ENCODE results near the gene HTT. TPM values are rescaled to one million over a fixed set of nuclear protein-coding genes. Genes with fewer than 3 reads are reported as not detected.

Gene HTT
- total RNA-seq, 1 experiment from 2014 or later: 66.8 TPM

GRCh38 chr4:3040452-3041191 is 33.9 kb upstream of the HTT start:
- intact Hi-C loops (cut with micrococcal nuclease; ENCODE audit: unreplicated experiment): no loop called here
- Histone ChIP-seq H3K27me3 (replicated peaks; ENCODE audit: insufficient read depth, low read depth, low read length, poor library complexity) (no peaks in the 10 kb centered on the region), H3K36me3 (ENCODE audit: insufficient read depth, low read length, poor library complexity, severe bottlenecking) (no peaks in the 10 kb centered on the region), H3K4me1 (ENCODE audit: insufficient read depth, low read length, poor library complexity, severe bottlenecking) (no peaks in the 10 kb centered on the region), H3K4me3 (ENCODE audit: low read depth, low read length, poor library complexity, severe bottlenecking) (no peak overlapping the region), H3K27ac (ENCODE audit: low read depth, low read length, poor library complexity, severe bottlenecking) (no peak overlapping the region), H3K9me3 (ENCODE audit: low read depth, low read length, poor library complexity, severe bottlenecking) (no peaks in the 10 kb centered on the region)
- ChIA-PET CTCF (no interaction called here), POLR2A (ENCODE audit: low non-redundant PET) (no interaction called here)
- TF ChIP-seq CTCF (conservative IDR thresholded peaks at IDR 0.05; ENCODE audit: low read depth, low read length): no peak
- TF ChIP-seq EZH2 (IDR thresholded peaks at IDR 0.05; ENCODE audit: borderline replicate concordance, low read depth, low read length, poor library complexity, severe bottlenecking): no peak
- no TSS peak for BruUV-seq (replicated peaks)
- DNase-seq (ENCODE audit: low spot score): no peak

GRCh38 chr4:3041192-3042142 is 33.0 kb upstream of the HTT start:
- Histone ChIP-seq H3K27ac (ENCODE audit: low read depth, low read length, poor library complexity, severe bottlenecking) (no peak overlapping the region), H3K9me3 (ENCODE audit: low read depth, low read length, poor library complexity, severe bottlenecking) (no peaks in the 10 kb centered on the region), H3K36me3 (ENCODE audit: insufficient read depth, low read length, poor library complexity, severe bottlenecking) (no peaks in the 10 kb centered on the region), H3K4me1 (ENCODE audit: insufficient read depth, low read length, poor library complexity, severe bottlenecking) (no peaks in the 10 kb centered on the region), H3K27me3 (replicated peaks; ENCODE audit: insufficient read depth, low read depth, low read length, poor library complexity) (no peaks in the 10 kb centered on the region), H3K4me3 (ENCODE audit: low read depth, low read length, poor library complexity, severe bottlenecking) (no peak overlapping the region)
- no peak for DNase-seq (ENCODE audit: low spot score)
- ChIA-PET CTCF (interaction anchor here (0.5 kb wide), 1 partner anchor 277 kb away, joined by 4 read pairs; no protein-coding TSS in a partner anchor), POLR2A (ENCODE audit: low non-redundant PET) (no interaction called here)
- BruUV-seq (replicated peaks): no TSS peak
- intact Hi-C loops (cut with micrococcal nuclease; ENCODE audit: unreplicated experiment): no loop called here
- TF ChIP-seq CTCF (conservative IDR thresholded peaks at IDR 0.05; ENCODE audit: low read depth, low read length) (no peak), EZH2 (IDR thresholded peaks at IDR 0.05; ENCODE audit: borderline replicate concordance, low read depth, low read length, poor library complexity, severe bottlenecking) (no peak)

DNA sequence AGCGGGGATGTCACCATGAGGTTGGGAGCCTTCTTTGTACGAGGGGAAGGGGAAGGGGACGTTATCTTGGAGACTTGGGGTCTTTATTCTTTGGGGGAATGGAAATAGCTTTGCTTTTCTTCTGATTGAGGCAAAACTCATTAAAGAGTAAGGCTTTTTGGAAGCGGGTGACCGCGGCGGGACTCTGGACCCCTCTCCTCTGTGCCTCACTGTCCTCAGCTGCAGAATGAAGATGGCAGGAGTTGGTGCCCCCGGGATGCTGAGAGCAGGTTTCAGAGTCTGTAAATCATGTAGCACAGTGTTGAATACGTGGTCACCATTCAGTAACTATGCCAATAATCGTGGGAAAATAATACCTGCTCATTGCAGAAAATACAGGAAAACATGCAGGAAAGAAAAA is 32.3 kb upstream of the HTT start:
- Histone ChIP-seq H3K4me3 (ENCODE audit: low read depth, low read length, poor library complexity, severe bottlenecking) (no peak overlapping the region), H3K36me3 (ENCODE audit: insufficient read depth, low read length, poor library complexity, severe bottlenecking) (no peaks in the 10 kb centered on the region), H3K9me3 (ENCODE audit: low read depth, low read length, poor library complexity, severe bottlenecking) (no peaks in the 10 kb centered on the region), H3K27me3 (replicated peaks; ENCODE audit: insufficient read depth, low read depth, low read length, poor library complexity) (no peaks in the 10 kb centered on the region), H3K27ac (ENCODE audit: low read depth, low read length, poor library complexity, severe bottlenecking) (no peak overlapping the region), H3K4me1 (ENCODE audit: insufficient read depth, low read length, poor library complexity, severe bottlenecking) (no peaks in the 10 kb centered on the region)
- CTCF ChIA-PET: interaction anchor here (0.5 kb wide), 1 partner anchor 278 kb away, joined by 4 read pairs; no protein-coding TSS in a partner anchor
- BruUV-seq (replicated peaks): no TSS peak
- POLR2A ChIA-PET (ENCODE audit: low non-redundant PET): no interaction called here
- DNase-seq (ENCODE audit: low spot score): no peak
- TF ChIP-seq CTCF (conservative IDR thresholded peaks at IDR 0.05; ENCODE audit: low read depth, low read length) (no peak), EZH2 (IDR thresholded peaks at IDR 0.05; ENCODE audit: borderline replicate concordance, low read depth, low read length, poor library complexity, severe bottlenecking) (no peak)
- intact Hi-C loops (cut with micrococcal nuclease; ENCODE audit: unreplicated experiment): no loop called here
